HepG2 (cell line): Measurements from ENCODE around the gene DAB1. TPM values are rescaled to one million over a fixed set of nuclear protein-coding genes. Genes with fewer than 3 reads are reported as not detected.

Experiments used
- ATAC-seq: fragments of 200-7000 bp; cut with Tn5 transposase; 3 replicates; pipeline ENCODE4 v1.9.1; 2020; ENCODE audit warnings: mild to moderate bottlenecking, moderate library complexity
- BruUV-seq: library from RNA; stranded (reverse); fragments of 400-500 nt; replicated peaks from 2 replicates; lab custom pipeline; 2021; lab: Mats Ljungman, UMichigan
- CTCF ChIA-PET: fragments of 300-600 bp; formaldehyde crosslinking; extraction: SDS; loops from one replicate; lab custom pipeline; 2021; ENCODE audit warnings: low total read pairs, inconsistent platforms, low intra/inter-chr PET ratio; lab: Yijun Ruan, JAX
- POLR2A ChIA-PET: fragments of 350-600 bp; sonication (Branson Sonifier 250); formaldehyde crosslinking; loops from one replicate; lab custom pipeline; 2020; ENCODE audit warnings: antibody characterized with exemption, inconsistent platforms; lab: Yijun Ruan, JAX
- DNase-seq: peaks from one replicate; pipeline ENCODE4 v3.0.0-alpha.2; 2015; ENCODE audit warnings: low spot score
- FAIRE-seq: peaks from 3 replicates; lab custom pipeline; 2011; peaks lifted over from hg19 to GRCh38; lab: Jason Lieb, UNC
- H2AFZ ChIP-seq: one replicate; pipeline ENCODE4 v1.6.1; 2011; ENCODE audit warnings: low read length, inconsistent platforms
- H3K27ac ChIP-seq: fragments of 300-600 bp; 3 replicates; pipeline ENCODE4 v1.8.0; 2011; ENCODE audit warnings: mixed run types, mild to moderate bottlenecking, mixed read lengths, low read length, inconsistent platforms; ENCODE audit not compliant: insufficient read depth; ENCODE audit errors: extremely low read length
- H3K27me3 ChIP-seq, 2 experiments: fragments of 200-600 bp in 1 of 2; 2 replicates in 1 of 2; 3 replicates in 1 of 2; pipeline versions ENCODE4 v1.6.0 to v1.8.0; 2011; ENCODE audit warnings: low read length in 2 of 2, mild to moderate bottlenecking in 2 of 2, moderate library complexity in 2 of 2, inconsistent platforms in 1 of 2; ENCODE audit not compliant: insufficient read depth in 2 of 2, control insufficient read depth in 1 of 2
- H3K36me3 ChIP-seq, 2 experiments: fragments of 200-600 bp in 1 of 2; replicated peaks in 1 of 2; 2 replicates in 1 of 2; 3 replicates in 1 of 2; pipeline versions ENCODE4 v1.5.1 to v1.8.0; 2011; ENCODE audit warnings: low read length in 2 of 2, inconsistent platforms in 1 of 2; ENCODE audit not compliant: insufficient read depth in 2 of 2, control insufficient read depth in 1 of 2
- H3K4me1 ChIP-seq: 2 replicates; pipeline ENCODE4 v1.5.1; 2012; ENCODE audit warnings: low read length, inconsistent platforms; ENCODE audit not compliant: insufficient read depth
- H3K4me2 ChIP-seq: 2 replicates; pipeline ENCODE4 v1.6.0; 2011; ENCODE audit warnings: low read depth, low read length, inconsistent platforms
- H3K4me3 ChIP-seq, 3 experiments: fragments of 200-600 bp in 1 of 3; sonication (generic), shearing (Covaris generic) in 1 of 3; replicated peaks in 1 of 3; 2 replicates each; pipeline ENCODE4 v1.5.1; 2011 to 2016; ENCODE audit warnings: low read length in 3 of 3, inconsistent platforms in 2 of 3, low read depth in 2 of 3, mild to moderate bottlenecking in 2 of 3, control low read depth in 1 of 3, mixed read lengths in 1 of 3; ENCODE audit not compliant: insufficient read depth in 1 of 3
- H3K79me2 ChIP-seq: one replicate; pipeline ENCODE4 v1.6.1; 2011; ENCODE audit warnings: low read length, inconsistent platforms; ENCODE audit not compliant: insufficient read depth
- H3K9ac ChIP-seq: 2 replicates; pipeline ENCODE4 v1.6.0; 2011; ENCODE audit warnings: mild to moderate bottlenecking, low read depth, low read length, inconsistent platforms; ENCODE audit not compliant: insufficient read depth
- H3K9me3 ChIP-seq: 2 replicates; pipeline ENCODE4 v1.5.1; 2012; ENCODE audit warnings: mild to moderate bottlenecking, low read length
- H4K20me1 ChIP-seq: 2 replicates; pipeline ENCODE4 v1.6.0; 2011; ENCODE audit warnings: inconsistent platforms, mild to moderate bottlenecking, low read length, moderate library complexity; ENCODE audit not compliant: insufficient read depth
- AGO1 ChIP-seq: fragments of 200-400 bp; formaldehyde crosslinking; IDR thresholded peaks from 2 replicates; pipeline ENCODE4 v1.6.1; 2017; ENCODE audit warnings: mild to moderate bottlenecking, low read depth, low read length, moderate library complexity; ENCODE audit not compliant: poor library complexity, severe bottlenecking
- ATF7-NPFF ChIP-seq: sonication (generic); formaldehyde crosslinking; IDR thresholded peaks from 2 replicates; pipeline ENCODE4 v1.8.1; 2023; ENCODE audit warnings: mild to moderate bottlenecking, low read depth, missing genetic modification reagents, moderate library complexity
- CREB1 ChIP-seq, 2 experiments: fragments of 450-650 bp in 1 of 2; IDR thresholded peaks; 2 replicates each; pipeline ENCODE4 v1.6.1; 2016 to 2017; ENCODE audit warnings: control low read depth in 1 of 2, mild to moderate bottlenecking in 1 of 2, missing compliant biosample characterization in 1 of 2, missing genetic modification characterization in 1 of 2
- FOSL2 ChIP-seq: sonication (generic); formaldehyde crosslinking; IDR thresholded peaks from 2 replicates; pipeline ENCODE4 v1.4.0; 2020; ENCODE audit warnings: missing genetic modification reagents
- KDM5A ChIP-seq: fragments of 200-600 bp; sonication (generic); IDR thresholded peaks from 2 replicates; pipeline ENCODE4 v1.7.0; 2018; ENCODE audit warnings: antibody characterized with exemption, mild to moderate bottlenecking, low read length, borderline replicate concordance
- NR2F6 ChIP-seq, 2 experiments: IDR thresholded peaks; 2 replicates each; pipeline ENCODE4 v1.6.1; 2016; ENCODE audit warnings: antibody characterized with exemption in 1 of 2, mild to moderate bottlenecking in 1 of 2
- RBAK ChIP-seq: sonication (generic); formaldehyde crosslinking; IDR thresholded peaks from 2 replicates; pipeline ENCODE4 v1.5.1; 2020; ENCODE audit warnings: mild to moderate bottlenecking, missing genetic modification reagents
- SUZ12 ChIP-seq: fragments of 150-350 bp; IDR thresholded peaks from 2 replicates; pipeline ENCODE4 v1.6.1; 2014; ENCODE audit warnings: low read depth, low read length
- WIZ ChIP-seq: sonication (generic); formaldehyde crosslinking; IDR thresholded peaks from 2 replicates; pipeline ENCODE4 v1.5.1; 2020; ENCODE audit warnings: mild to moderate bottlenecking, missing genetic modification reagents
- ZBTB20 ChIP-seq: sonication (generic); formaldehyde crosslinking; IDR thresholded peaks from 2 replicates; pipeline ENCODE4 v1.8.1; 2023; ENCODE audit warnings: missing genetic modification reagents, low read depth, mild to moderate bottlenecking, borderline replicate concordance
- ZNF12 ChIP-seq: sonication (generic); formaldehyde crosslinking; IDR thresholded peaks from 2 replicates; pipeline ENCODE4 v1.5.0; 2020; ENCODE audit warnings: missing genetic modification reagents
- ZNF205 ChIP-seq: IDR thresholded peaks from 2 replicates; pipeline ENCODE4 v1.6.1; 2018; ENCODE audit warnings: missing biosample characterization, missing genetic modification reagents
- WGBS: methylation state at CpG from one replicate; pipeline ENCODE4 v1.1.6; 2017; ENCODE audit warnings: low lambda C conversion rate; 5-methylcytosine and 5-hydroxymethylcytosine counted together
- in situ Hi-C: cut with HindIII; loops from 2 replicates; pipeline ENCODE4 v1.10.0; 2017; ENCODE audit warnings: low pct_unique_long_range_greater_than_20kb; ENCODE audit not compliant: extremely low pct_ligation_motif_present
- intact Hi-C: fragments of 100-400 bp; cut with micrococcal nuclease; formaldehyde crosslinking; loops from one replicate; pipeline ENCODE4 v1.10.0; 2022; ENCODE audit not compliant: unreplicated experiment
- polyA plus RNA-seq, 8 experiments: library from polyadenylated mRNA; depleted of rRNA in 3 of 8; stranded (reverse) in 7 of 8; unstranded in 1 of 8; fragments of >200 nt; fragmentation: Illumina TruSeq in 4 of 8; extraction: Trizol in 4 of 8; gene quantifications; 2 replicates each; pipeline versions ENCODE4 v1.2.1 to v1.2.3, GENCODE V29; 2011 to 2016; ENCODE audit warnings: low read depth in 4 of 8, missing spikeins in 1 of 8, mixed read lengths in 1 of 8; ENCODE audit not compliant: insufficient read depth in 1 of 8
- total RNA-seq, 5 experiments: library from RNA; depleted of rRNA; stranded (reverse); fragments of >200 nt; fragmentation: Illumina TruSeq; extraction: Trizol; gene quantifications; 2 replicates each; pipeline ENCODE4 v1.2.3, GENCODE V29; 2016; ENCODE audit warnings: low read depth in 1 of 5
- TF ChIP-seq, protein P1 (sequence below), 2 experiments: sonication (generic) in 1 of 2; formaldehyde crosslinking in 1 of 2; IDR thresholded peaks; 2 replicates each; pipeline versions ENCODE4 v1.4.0 to v1.6.1; 2018 to 2020; ENCODE audit warnings: missing genetic modification reagents in 2 of 2, borderline replicate concordance in 1 of 2, low read depth in 1 of 2, mild to moderate bottlenecking in 1 of 2, missing biosample characterization in 1 of 2

DAB1 gene
- total and polyA plus RNA-seq, 2 of the 13 experiments (the other 11 are each of a cell fraction or from before 2014, with no cell fraction given): 0.04 to 0.13 TPM

DNA sequence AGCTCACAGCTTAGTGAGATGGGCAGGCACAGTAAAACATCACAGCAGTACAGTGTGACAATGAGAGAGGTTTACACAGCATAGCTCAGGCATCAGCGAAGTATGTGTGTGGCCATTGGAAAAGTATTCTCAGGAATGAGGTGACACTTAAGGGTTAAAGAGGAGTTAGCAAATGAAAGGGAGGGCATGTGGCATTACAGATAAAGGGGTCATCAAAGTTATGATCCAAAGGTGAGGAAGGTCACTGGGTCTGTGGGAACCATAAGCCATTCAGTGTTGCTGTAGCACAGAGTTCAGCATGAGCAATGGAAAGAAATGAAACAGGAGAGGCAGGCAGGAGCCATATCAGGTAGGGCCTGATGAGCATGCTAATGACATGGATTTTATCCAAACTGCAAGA, 453.6 kb downstream of the DAB1 start (continued):
- TF ChIP-seq ZBTB20 (CRISPR knock-in tag) (no peak), NR2F6 (IDR thresholded peaks at IDR 0.05) (peak; percentile 52; the same call in 1 of the 2 replicates), NR2F6 (CRISPR knock-in tag; IDR thresholded peaks at IDR 0.05) (no peak), AGO1 (no peak), SUZ12 (no peak), ZNF205 (CRISPR knock-in tag) (no peak)

DNA sequence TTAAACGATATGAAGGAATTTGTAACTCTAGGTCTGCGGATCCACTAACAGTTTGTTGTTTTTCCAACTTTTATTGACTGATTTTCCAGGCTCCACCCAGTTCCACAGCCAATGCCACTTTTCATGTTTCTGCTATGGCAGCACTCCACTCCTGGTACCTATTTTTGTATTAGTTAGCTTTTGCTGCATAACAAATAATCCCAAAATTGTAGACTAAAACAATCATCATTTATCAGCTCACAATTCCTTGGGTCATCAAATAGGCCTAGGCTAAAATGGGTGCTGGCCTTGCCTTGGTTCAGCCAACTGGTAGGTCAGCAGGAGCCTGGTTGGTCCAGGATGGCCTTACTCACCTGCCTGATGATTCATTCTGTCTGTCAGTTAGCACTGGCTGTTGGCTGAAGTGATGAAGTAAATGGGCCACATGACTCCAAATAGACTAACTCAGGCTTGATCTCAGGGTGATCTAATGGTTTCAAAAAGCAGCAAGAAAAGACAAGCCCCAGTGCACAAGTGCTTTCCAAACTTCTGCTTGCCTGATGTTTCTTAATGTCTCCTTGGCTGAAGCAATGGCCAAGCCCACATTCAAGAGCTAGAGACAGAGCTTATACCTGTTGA, 454.9 kb downstream of the DAB1 start:
- H3K4me2 ChIP-seq: no peak overlapping the region
- ChIA-PET POLR2A (interaction anchor here (1.0 to 2.3 kb wide), 3 partner anchors 58 to 137 kb away, joined by 3 to 11 read pairs (median 4); no protein-coding TSS in a partner anchor), CTCF (interaction anchor here (3.2 kb wide), 1 partner anchor 138 kb away, joined by 51 read pairs; no protein-coding TSS in a partner anchor)
- 88% methylated on average over 2 of the region's 2 CpGs for WGBS
- DNase-seq (no peak), FAIRE-seq (no peak), ATAC-seq (no peak)
- no peak overlapping the region for H3K27ac ChIP-seq
- H3K27me3 ChIP-seq: no peaks in the 10 kb centered on the region
- in situ Hi-C loops (loop anchor here (5.0 kb wide), 1 partner anchor 137 kb away; no protein-coding TSS in a partner anchor), intact Hi-C loops (loop anchor here (1.0 to 10.0 kb wide), 2 partner anchors 96 to 137 kb away; no protein-coding TSS in a partner anchor)
- no peaks in the 10 kb centered on the region for H3K9me3 ChIP-seq
- no peaks in the 10 kb centered on the region for H3K79me2 ChIP-seq
- H3K4me3 ChIP-seq: no peak overlapping the region
- H3K9ac ChIP-seq: no peak overlapping the region
- no peak overlapping the region for H2AFZ ChIP-seq
- no TSS peak for BruUV-seq
- no peak for TF ChIP-seq KDM5A
- peak; percentile 84 for TF ChIP-seq ZNF12 (CRISPR knock-in tag)
- TF ChIP-seq WIZ (CRISPR knock-in tag): no peak
- TF ChIP-seq, protein P1, sequence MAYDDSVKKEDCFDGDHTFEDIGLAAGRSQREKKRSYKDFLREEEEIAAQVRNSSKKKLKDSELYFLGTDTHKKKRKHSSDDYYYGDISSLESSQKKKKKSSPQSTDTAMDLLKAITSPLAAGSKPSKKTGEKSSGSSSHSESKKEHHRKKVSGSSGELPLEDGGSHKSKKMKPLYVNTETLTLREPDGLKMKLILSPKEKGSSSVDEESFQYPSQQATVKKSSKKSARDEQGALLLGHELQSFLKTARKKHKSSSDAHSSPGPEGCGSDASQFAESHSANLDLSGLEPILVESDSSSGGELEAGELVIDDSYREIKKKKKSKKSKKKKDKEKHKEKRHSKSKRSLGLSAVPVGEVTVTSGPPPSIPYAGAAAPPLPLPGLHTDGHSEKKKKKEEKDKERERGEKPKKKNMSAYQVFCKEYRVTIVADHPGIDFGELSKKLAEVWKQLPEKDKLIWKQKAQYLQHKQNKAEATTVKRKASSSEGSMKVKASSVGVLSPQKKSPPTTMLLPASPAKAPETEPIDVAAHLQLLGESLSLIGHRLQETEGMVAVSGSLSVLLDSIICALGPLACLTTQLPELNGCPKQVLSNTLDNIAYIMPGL (CRISPR knock-in tag; IDR thresholded peaks at IDR 0.05; ENCODE audit: borderline replicate concordance in 1 of 2, low read depth in 1 of 2): 0 out of 4 replicates have a peak, but pooled peaks of 1 of the 2 experiments have one; percentile 0
- TF ChIP-seq FOSL2 (CRISPR knock-in tag): no peak; the same call in 1 of the 2 replicates
- no peak for TF ChIP-seq CREB1 (IDR thresholded peaks at IDR 0.05)
- no peak for TF ChIP-seq CREB1 (CRISPR knock-in tag; IDR thresholded peaks at IDR 0.05)
- TF ChIP-seq ATF7-NPFF: no peak
- peak; percentile 95 for TF ChIP-seq RBAK (CRISPR knock-in tag)
- H3K4me1 ChIP-seq: peaks cover 69% of the 10 kb centered on the region
- no peaks in the 10 kb centered on the region for H4K20me1 ChIP-seq
- H3K36me3 ChIP-seq: no peaks in the 10 kb centered on the region
